ENCODE measurements around the gene PIRT. TPM values are rescaled to one million over a fixed set of nuclear protein-coding genes. Genes with fewer than 3 reads are reported as not detected.

PIRT gene
- polyA plus RNA-seq, 3 donors, result not detected

- no peak overlapping the region for H3K4me3 Mint-ChIP-seq
- H3K36me3 Mint-ChIP-seq, result no peaks in the 10 kb centered on the region
- no peaks in the 10 kb centered on the region for H3K79me2 ChIP-seq (ENCODE audit: insufficient read depth, low read length)
- H3K27me3 Mint-ChIP-seq (ENCODE audit: low read depth in 3 of 3), result peaks cover 1 to 4% (median 3%) of the 10 kb centered on the region in 3 donors
- H3K4me3 ChIP-seq (replicated peaks in 1 of 3; ENCODE audit: low read depth in 2 of 3, low read length in 3 of 3), result no peak overlapping the region
- H4K20me1 ChIP-seq (ENCODE audit: insufficient read depth, low read length), result no peaks in the 10 kb centered on the region
- H3K4me1 Mint-ChIP-seq, result no peaks in the 10 kb centered on the region
- intact Hi-C loops (cut with micrococcal nuclease), result no loop called here
- no peaks in the 10 kb centered on the region for H3K36me3 ChIP-seq (replicated peaks in 1 of 2; ENCODE audit: control insufficient read depth in 1 of 2, insufficient read depth in 2 of 2, low read length in 2 of 2)
- H3K9me3 Mint-ChIP-seq, result peaks cover 0 to 3% (median 0%) of the 10 kb centered on the region in 7 donors
- DNase-seq, result no peak
- peak overlapping the region in 1 of 7 donors; percentile 10 for H3K27ac Mint-ChIP-seq
- WGBS (ENCODE audit: insufficient coverage), result 38% methylated on average over 4 of the region's 5 CpGs
- H3K4me2 ChIP-seq (replicated peaks; ENCODE audit: extremely low read depth, low read length, poor library complexity, severe bottlenecking), result no peak overlapping the region
- H3K27me3 ChIP-seq (ENCODE audit: control insufficient read depth in 2 of 2, insufficient read depth in 2 of 2, low read length in 2 of 2), result no peaks in the 10 kb centered on the region
- no peak overlapping the region for H3K9ac ChIP-seq (ENCODE audit: insufficient read depth, low read length, poor library complexity, severe bottlenecking)
- H3K4me1 ChIP-seq (ENCODE audit: control insufficient read depth in 1 of 2, insufficient read depth in 2 of 2, low read length in 2 of 2), result no peaks in the 10 kb centered on the region
- no peak overlapping the region for H3K27ac ChIP-seq (ENCODE audit: low read depth in 1 of 2, low read length in 2 of 2)
- H2AFZ ChIP-seq (ENCODE audit: insufficient read depth, low read depth, low read length, poor library complexity, severe bottlenecking), result no peak overlapping the region
- no peaks in the 10 kb centered on the region for H3K9me3 ChIP-seq (replicated peaks in 1 of 2; ENCODE audit: control insufficient read depth in 1 of 2, insufficient read depth in 1 of 2, low read length in 2 of 2)
- TF ChIP-seq CTCF (IDR thresholded peaks at IDR 0.05), result no peak
These were observed 25.2 kb downstream of the PIRT start for GRCh38 chr17:10812674-10813073.

GRCh38 chr17:10809605-10810004 lies 28.3 kb downstream of the PIRT start:
- peaks cover 0 to 3% (median 0%) of the 10 kb centered on the region in 7 donors for H3K9me3 Mint-ChIP-seq
- no peaks in the 10 kb centered on the region for H3K36me3 ChIP-seq (replicated peaks in 1 of 2; ENCODE audit: control insufficient read depth in 1 of 2, insufficient read depth in 2 of 2, low read length in 2 of 2)
- no peaks in the 10 kb centered on the region for H3K27me3 ChIP-seq (ENCODE audit: control insufficient read depth in 2 of 2, insufficient read depth in 2 of 2, low read length in 2 of 2)
- H3K9me3 ChIP-seq (replicated peaks in 1 of 2; ENCODE audit: control insufficient read depth in 1 of 2, insufficient read depth in 1 of 2, low read length in 2 of 2), result no peaks in the 10 kb centered on the region
- H3K4me1 Mint-ChIP-seq, result no peaks in the 10 kb centered on the region
- no peaks in the 10 kb centered on the region for H3K79me2 ChIP-seq (ENCODE audit: insufficient read depth, low read length)
- H3K4me2 ChIP-seq (replicated peaks; ENCODE audit: extremely low read depth, low read length, poor library complexity, severe bottlenecking), result no peak overlapping the region
- no peak overlapping the region for H3K4me3 Mint-ChIP-seq
- H3K9ac ChIP-seq (ENCODE audit: insufficient read depth, low read length, poor library complexity, severe bottlenecking), result no peak overlapping the region
- H3K27me3 Mint-ChIP-seq (ENCODE audit: low read depth in 3 of 3), result peaks cover 1 to 3% (median 2%) of the 10 kb centered on the region in 3 donors
- no peak for DNase-seq
- H4K20me1 ChIP-seq (ENCODE audit: insufficient read depth, low read length), result no peaks in the 10 kb centered on the region
- no peak overlapping the region for H2AFZ ChIP-seq (ENCODE audit: insufficient read depth, low read depth, low read length, poor library complexity, severe bottlenecking)
- TF ChIP-seq CTCF (IDR thresholded peaks at IDR 0.05), result no peak
- H3K4me3 ChIP-seq (replicated peaks in 1 of 3; ENCODE audit: low read depth in 2 of 3, low read length in 3 of 3), result no peak overlapping the region
- H3K4me1 ChIP-seq (ENCODE audit: control insufficient read depth in 1 of 2, insufficient read depth in 2 of 2, low read length in 2 of 2), result no peaks in the 10 kb centered on the region
- WGBS (ENCODE audit: insufficient coverage), result 100% methylated on average over 4 of the region's 4 CpGs
- H3K36me3 Mint-ChIP-seq, result no peaks in the 10 kb centered on the region
- H3K27ac Mint-ChIP-seq, result no peak overlapping the region
- intact Hi-C loops (cut with micrococcal nuclease), result no loop called here
- H3K27ac ChIP-seq (ENCODE audit: low read depth in 1 of 2, low read length in 2 of 2), result no peak overlapping the region

Measured in CD14-positive monocyte (primary cell).